Esophagus muscularis mucosa (tissue), 4 donors: ENCODE data around the gene ZC3H7B. TPM values are rescaled to one million over a fixed set of nuclear protein-coding genes. Genes with fewer than 3 reads are reported as not detected.

Experiments used
- DNase-seq: peaks from one replicate; pipeline ENCODE4 v3.0.0-alpha.2; 2017; ENCODE audit errors: extremely low spot score
- H3K27ac ChIP-seq, 4 donors: fragments of 200-600 bp; sonication (generic); replicated peaks in 1 of 4; 1 replicate in 3 of 4; 2 replicates in 1 of 4; pipeline ENCODE4 v1.5.1; 2016 to 2019; ENCODE audit warnings: mild to moderate bottlenecking in 1 of 4
- H3K27me3 ChIP-seq, 4 donors: fragments of 200-600 bp; sonication (generic); one replicate each; pipeline versions ENCODE4 v1.5.1 to v1.6.0; 2016 to 2019
- H3K36me3 ChIP-seq, 4 donors: fragments of 200-600 bp; sonication (generic); one replicate each; pipeline ENCODE4 v1.5.1; 2016 to 2019
- H3K4me1 ChIP-seq, 4 donors: fragments of 200-600 bp; sonication (generic); one replicate each; pipeline ENCODE4 v1.5.1; 2016 to 2019
- H3K4me3 ChIP-seq, 4 donors: fragments of 200-600 bp; sonication (generic); 1 replicate in 2 of 4; 2 replicates in 2 of 4; pipeline ENCODE4 v1.5.1; 2016 to 2019; ENCODE audit warnings: mild to moderate bottlenecking in 4 of 4, moderate library complexity in 1 of 4
- H3K9me3 ChIP-seq, 4 donors: fragments of 200-600 bp; sonication (generic); 1 replicate in 3 of 4; 2 replicates in 1 of 4; pipeline ENCODE4 v1.5.1; 2016 to 2019
- EP300 ChIP-seq: sonication (generic); formaldehyde crosslinking; IDR thresholded peaks from one replicate; pipeline ENCODE4 v1.6.1; 2017; ENCODE audit warnings: antibody characterized with exemption
- POLR2A ChIP-seq: fragments of 450-650 bp; IDR thresholded peaks from one replicate; pipeline ENCODE4 v1.6.1; 2017; ENCODE audit warnings: antibody characterized with exemption, moderate library complexity, mild to moderate bottlenecking, low read depth
- POLR2AphosphoS5 ChIP-seq, 2 donors: sonication (generic); formaldehyde crosslinking; IDR thresholded peaks; one replicate each; pipeline ENCODE4 v1.6.1; 2017; ENCODE audit warnings: antibody characterized with exemption in 2 of 2
- WGBS: methylation state at CpG from one replicate; pipeline ENCODE4 v1.1.5; 2018; 5-methylcytosine and 5-hydroxymethylcytosine counted together
- intact Hi-C: fragments of 100-400 bp; cut with DNase I; formaldehyde crosslinking; loops from one replicate; pipeline ENCODE4 v1.15.1; 2023
- total RNA-seq, 4 donors: library from RNA; depleted of rRNA; stranded (reverse); fragments of >200 nt; gene quantifications; one replicate each; pipeline versions ENCODE4 v1.1.0 to v1.2.1, GENCODE V29; 2016
- TF ChIP-seq, protein P1 (sequence below), 3 experiments: fragments of 200-600 bp in 2 of 3; fragments of 450-650 bp in 1 of 3; sonication (generic) in 2 of 3; IDR thresholded peaks; one replicate each; pipeline ENCODE4 v1.5.1; 2017 to 2019; ENCODE audit warnings: antibody characterized with exemption in 3 of 3, mild to moderate bottlenecking in 2 of 3, moderate library complexity in 1 of 3

Gene ZC3H7B
- total RNA-seq, 4 donors from 2014 or later, result 39.9 to 72.2 (median 54.3) TPM

DNA sequence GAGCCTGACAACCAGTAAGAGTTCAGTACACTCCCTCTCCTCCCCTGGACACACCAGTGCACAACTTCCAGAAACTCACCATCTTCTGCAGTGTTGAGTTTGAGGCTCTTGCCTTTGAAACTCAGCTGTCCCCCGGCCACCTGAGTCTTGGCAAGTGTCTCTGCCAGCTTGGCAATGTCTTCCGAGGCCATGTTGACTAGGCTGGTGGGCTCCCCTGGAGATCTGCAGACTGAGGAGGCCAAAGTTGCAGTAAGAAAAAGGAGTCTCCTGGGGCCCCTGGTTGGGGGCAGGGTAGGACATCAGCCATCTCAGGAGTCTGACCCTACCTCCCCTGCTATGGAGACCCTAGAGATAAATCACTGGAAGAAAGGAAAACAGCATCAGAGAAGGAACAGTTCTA, 20.5 kb upstream of the ZC3H7B start:
- Histone ChIP-seq H3K4me1 (peaks cover 11 to 14% (median 13%) of the 10 kb centered on the region in 4 donors), H3K27ac (no peak overlapping the region), H3K36me3 (peaks cover 22 to 86% (median 76%) of the 10 kb centered on the region in 4 donors), H3K9me3 (no peaks in the 10 kb centered on the region), H3K4me3 (no peak overlapping the region), H3K27me3 (no peaks in the 10 kb centered on the region)
- 70% methylated on average over 2 of the region's 2 CpGs for WGBS
- DNase-seq, result no peak
- TF ChIP-seq, protein P1, sequence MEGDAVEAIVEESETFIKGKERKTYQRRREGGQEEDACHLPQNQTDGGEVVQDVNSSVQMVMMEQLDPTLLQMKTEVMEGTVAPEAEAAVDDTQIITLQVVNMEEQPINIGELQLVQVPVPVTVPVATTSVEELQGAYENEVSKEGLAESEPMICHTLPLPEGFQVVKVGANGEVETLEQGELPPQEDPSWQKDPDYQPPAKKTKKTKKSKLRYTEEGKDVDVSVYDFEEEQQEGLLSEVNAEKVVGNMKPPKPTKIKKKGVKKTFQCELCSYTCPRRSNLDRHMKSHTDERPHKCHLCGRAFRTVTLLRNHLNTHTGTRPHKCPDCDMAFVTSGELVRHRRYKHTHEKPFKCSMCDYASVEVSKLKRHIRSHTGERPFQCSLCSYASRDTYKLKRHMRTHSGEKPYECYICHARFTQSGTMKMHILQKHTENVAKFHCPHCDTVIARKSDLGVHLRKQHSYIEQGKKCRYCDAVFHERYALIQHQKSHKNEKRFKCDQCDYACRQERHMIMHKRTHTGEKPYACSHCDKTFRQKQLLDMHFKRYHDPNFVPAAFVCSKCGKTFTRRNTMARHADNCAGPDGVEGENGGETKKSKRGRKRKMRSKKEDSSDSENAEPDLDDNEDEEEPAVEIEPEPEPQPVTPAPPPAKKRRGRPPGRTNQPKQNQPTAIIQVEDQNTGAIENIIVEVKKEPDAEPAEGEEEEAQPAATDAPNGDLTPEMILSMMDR (IDR thresholded peaks at IDR 0.05), result no peak
- TF ChIP-seq POLR2AphosphoS5 (IDR thresholded peaks at IDR 0.05), result no peak
- TF ChIP-seq EP300, result no peak
- no peak for TF ChIP-seq POLR2A
- intact Hi-C loops, result no loop called here

DNA sequence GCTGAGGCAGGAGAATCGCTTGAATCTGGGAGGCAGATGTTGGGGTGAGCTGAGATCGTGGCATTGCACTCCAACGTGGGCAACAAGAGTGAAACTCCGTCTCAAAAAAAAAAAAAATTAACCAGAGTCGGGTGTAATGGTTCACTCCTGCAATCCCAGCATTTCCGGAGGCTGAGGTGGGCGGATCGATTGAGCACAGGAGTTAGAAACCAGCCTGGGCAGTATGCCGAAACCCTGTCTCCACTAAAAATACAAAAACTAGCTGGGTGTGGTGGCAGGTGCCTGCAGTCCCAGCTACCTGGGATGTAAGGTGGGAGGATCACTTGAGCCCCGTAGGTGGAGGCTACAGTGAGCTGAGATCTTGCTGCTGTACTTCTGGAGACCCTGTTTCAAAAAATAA, 16.9 kb upstream of the ZC3H7B start:
- 93% methylated on average over 10 of the region's 10 CpGs for WGBS
- Histone ChIP-seq H3K36me3 (peaks cover 12 to 52% (median 43%) of the 10 kb centered on the region in 4 donors), H3K9me3 (no peaks in the 10 kb centered on the region), H3K4me1 (peaks cover 17 to 29% (median 21%) of the 10 kb centered on the region in 4 donors), H3K27me3 (no peaks in the 10 kb centered on the region), H3K27ac (peak overlapping the region in 3 of 4 donors; percentile 78 to 90 (median 89)), H3K4me3 (no peak overlapping the region)
- no peak for DNase-seq
- TF ChIP-seq, protein P1 (IDR thresholded peaks at IDR 0.05), result no peak
- TF ChIP-seq EP300 (no peak), POLR2A (no peak), POLR2AphosphoS5 (IDR thresholded peaks at IDR 0.05) (no peak)
- intact Hi-C loops, result no loop called here

DNA sequence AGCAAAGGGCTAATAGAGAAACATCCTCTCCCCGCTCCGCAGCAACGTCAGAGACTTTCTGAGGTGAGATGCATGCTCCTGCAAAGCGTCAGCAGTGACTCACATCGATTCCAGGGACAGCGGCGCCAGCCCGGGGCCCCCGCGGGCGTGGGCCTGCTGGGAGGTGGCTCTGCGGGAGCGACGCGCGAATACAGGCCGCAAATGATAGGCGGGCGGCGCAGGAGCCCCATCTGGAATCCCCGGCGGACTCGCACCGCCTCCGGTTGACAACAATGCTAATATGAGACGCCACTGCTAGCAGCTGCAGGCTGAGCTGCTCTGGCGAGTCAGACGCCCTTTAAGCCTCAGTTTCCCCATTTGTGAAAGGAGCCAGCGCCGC, 15.9 kb upstream of the ZC3H7B start:
- Histone ChIP-seq H3K4me3 (peak overlapping the region; percentile 72 to 85 (median 81)), H3K27ac (peak overlapping the region; percentile 78 to 90 (median 88)), H3K27me3 (no peaks in the 10 kb centered on the region), H3K9me3 (no peaks in the 10 kb centered on the region), H3K4me1 (peaks cover 18 to 31% (median 23%) of the 10 kb centered on the region in 4 donors), H3K36me3 (peaks cover 3 to 43% (median 34%) of the 10 kb centered on the region in 4 donors)
- intact Hi-C loops, result no loop called here
- no peak for DNase-seq
- peak in 1 of 2 donors; percentile 48 for TF ChIP-seq POLR2AphosphoS5 (IDR thresholded peaks at IDR 0.05)
- TF ChIP-seq EP300, result no peak
- WGBS, result 4% methylated on average over 3 of the region's 30 CpGs

DNA sequence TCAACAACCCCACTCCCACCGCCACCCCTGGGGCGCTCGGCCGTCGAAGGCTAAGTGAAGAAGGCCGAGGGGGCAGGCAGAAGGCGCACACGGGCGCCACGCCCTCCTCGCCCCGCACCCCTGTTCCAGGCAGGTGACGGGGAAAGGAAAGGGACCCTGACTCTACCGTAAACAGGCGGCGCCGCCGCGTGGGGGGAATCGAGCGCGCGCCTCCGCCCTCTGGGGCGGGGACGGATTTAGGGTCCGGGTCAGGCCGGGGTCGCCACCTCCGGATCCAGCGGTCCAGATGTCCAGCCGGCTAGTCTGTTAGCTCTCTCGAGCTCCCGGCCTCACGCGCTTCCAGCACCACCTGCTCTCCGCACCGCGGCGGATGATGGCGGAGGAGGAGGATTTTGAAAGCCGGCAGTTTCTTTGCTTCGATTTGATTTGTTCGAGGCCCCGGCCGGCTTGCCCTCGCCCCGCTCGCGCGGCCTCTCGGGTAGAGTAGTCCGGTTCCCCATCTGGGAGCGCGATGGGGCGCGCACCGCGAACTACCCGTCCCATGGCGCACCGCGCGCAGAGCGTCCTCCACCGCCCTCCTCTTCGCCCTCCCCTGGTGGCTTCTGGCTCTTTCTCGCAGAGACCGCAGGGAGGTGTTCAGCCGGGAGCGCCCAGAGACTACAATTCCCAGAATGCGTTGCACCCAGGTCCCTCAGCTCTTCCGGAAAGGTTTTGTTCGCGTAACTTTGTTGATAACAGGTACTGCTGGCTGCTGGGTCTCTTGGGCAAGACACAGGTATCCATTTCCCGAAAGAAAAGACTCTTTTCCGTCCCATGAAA, 15.3 kb upstream of the ZC3H7B start, which contains the start of gene RANGAP1:
RANGAP1 (minus strand) TSS at position 368 of the 819 bp plus-strand sequence. CDS start 5,143 bp downstream, outside the sequence.
- peak; percentile 99 for DNase-seq
- no peaks in the 10 kb centered on the region for H3K9me3 ChIP-seq
- H3K4me1 ChIP-seq, result peaks cover 22 to 36% (median 28%) of the 10 kb centered on the region in 4 donors
- intact Hi-C loops, result no loop called here
- TF ChIP-seq EP300 (no peak), POLR2AphosphoS5 (IDR thresholded peaks at IDR 0.05) (peak; percentile 90 to 98), POLR2A (peak; percentile 62)
- TF ChIP-seq, protein P1 (IDR thresholded peaks at IDR 0.05), result peak in 2 of 3 experiments; percentile 11 to 18
- H3K27ac ChIP-seq, result peak within 1 kb of the TSS; percentile 78 to 90 (median 88)
- under 1% methylated on average over 27 of the region's 77 CpGs for WGBS
- H3K27me3 ChIP-seq, result no peaks in the 10 kb centered on the region
- H3K36me3 ChIP-seq, result peaks cover 0 to 38% (median 28%) of the 10 kb centered on the region in 4 donors
- peak within 1 kb of the TSS; percentile 72 to 85 (median 81) for H3K4me3 ChIP-seq

DNA sequence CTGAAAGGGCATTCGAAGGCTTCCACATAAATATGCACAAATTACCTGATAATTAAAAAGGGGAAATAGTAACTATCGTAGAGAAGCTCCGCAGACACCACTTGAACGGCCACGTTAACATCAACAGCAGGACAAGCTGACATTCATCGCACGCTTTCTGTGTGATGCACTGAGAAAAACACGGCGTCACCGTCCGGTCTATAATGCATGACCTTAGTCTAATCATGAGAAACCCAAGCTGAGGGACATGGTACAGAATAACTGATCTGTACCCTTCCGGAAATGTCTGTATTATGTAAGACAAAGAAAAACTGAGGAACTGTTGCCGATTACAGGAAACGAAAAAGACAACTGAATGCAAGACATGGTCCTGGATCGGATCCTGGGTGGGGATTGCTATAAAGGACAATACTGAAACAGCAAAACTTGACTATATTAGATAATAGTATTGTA, 14.7 kb upstream of the ZC3H7B start:
- Histone ChIP-seq H3K9me3 (no peaks in the 10 kb centered on the region), H3K4me3 (peak overlapping the region; percentile 72 to 85 (median 81)), H3K27ac (peak overlapping the region; percentile 66 to 90 (median 78)), H3K4me1 (peaks cover 22 to 36% (median 28%) of the 10 kb centered on the region in 4 donors), H3K27me3 (no peaks in the 10 kb centered on the region), H3K36me3 (peaks cover 0 to 32% (median 24%) of the 10 kb centered on the region in 4 donors)
- TF ChIP-seq POLR2A, result no peak
- no peak for TF ChIP-seq POLR2AphosphoS5 (IDR thresholded peaks at IDR 0.05)
- TF ChIP-seq, protein P1 (IDR thresholded peaks at IDR 0.05), result no peak
- TF ChIP-seq EP300, result no peak
- intact Hi-C loops, result no loop called here
- 2% methylated on average over 15 of the region's 15 CpGs for WGBS
- DNase-seq, result no peak
